NOMO-1 treated with dmso at 0.1 percent for 144 hours (cell line): ENCODE measurements around the gene TIGD2.
"Not testable (repeated sequence)": the region's sequence is repeated elsewhere in the genome, so short reads cannot be mapped to it uniquely, and the experiment has no call there.

Experiments
- DNase-seq: peaks from one replicate; lab custom pipeline; 2025; ENCODE audit not compliant: unreplicated experiment; lab: John Stamatoyannopoulos, UW

TIGD2 gene

GRCh38 chr4:89119166-89119565 is 7.8 kb downstream of the TIGD2 start:
- no peak for DNase-seq

- DNase-seq: no peak
These were observed 8.5 kb downstream of the TIGD2 start for GRCh38 chr4:89119836-89120235.

GRCh38 chr4:89121387-89122068 is 10.2 kb downstream of the TIGD2 start:
- no peak for DNase-seq

- DNase-seq: no peak
These were observed 12.1 kb downstream of the TIGD2 start for GRCh38 chr4:89123451-89123851.

GRCh38 chr4:89125901-89126782 is 14.8 kb downstream of the TIGD2 start:
- DNase-seq: no peak

- DNase-seq: no peak
These were observed 17.8 kb downstream of the TIGD2 start for GRCh38 chr4:89129080-89129640.

GRCh38 chr4:89134775-89135319 is 23.5 kb downstream of the TIGD2 start:
- DNase-seq: no peak

GRCh38 chr4:89136525-89136924 is 25.2 kb downstream of the TIGD2 start:
- no peak for DNase-seq

- DNase-seq: no peak
These were observed 25.9 kb downstream of the TIGD2 start for GRCh38 chr4:89137231-89137630.

- no peak for DNase-seq
These were observed 26.4 kb downstream of the TIGD2 start for GRCh38 chr4:89137695-89138094.

- DNase-seq: no peak
These were observed 28.9 kb downstream of the TIGD2 start for GRCh38 chr4:89140168-89140759.

- DNase-seq: no peak
These were observed 31.6 kb downstream of the TIGD2 start for GRCh38 chr4:89142691-89143669.

GRCh38 chr4:89144652-89145051 is 33.3 kb downstream of the TIGD2 start:
- not testable (repeated sequence) for DNase-seq

- DNase-seq: no peak
These were observed 34.9 kb downstream of the TIGD2 start for GRCh38 chr4:89146196-89146595.

GRCh38 chr4:89152972-89153371 is 41.6 kb downstream of the TIGD2 start:
- no peak for DNase-seq

- DNase-seq: no peak
These were observed 45.0 kb downstream of the TIGD2 start for GRCh38 chr4:89156174-89156914.

GRCh38 chr4:89157488-89158024 is 46.2 kb downstream of the TIGD2 start:
- no peak for DNase-seq

- DNase-seq: no peak
These were observed 47.7 kb downstream of the TIGD2 start for GRCh38 chr4:89158884-89159503.

- no peak for DNase-seq
These were observed 49.5 kb downstream of the TIGD2 start for GRCh38 chr4:89160806-89161205.
